ENCODE data around the gene B4GALNT4.
"Not testable (repeated sequence)": the region's sequence is repeated elsewhere in the genome, so short reads cannot be mapped to it uniquely, and the experiment has no call there.

The B4GALNT4 gene

GRCh38 chr11:420054-420910, 51.0 kb downstream of the B4GALNT4 start:
- DNase-seq (ENCODE audit: low spot score) = no peak

GRCh38 chr11:420911-421321, 51.6 kb downstream of the B4GALNT4 start:
- DNase-seq (ENCODE audit: low spot score) = no peak

GRCh38 chr11:422249-422656, 53.0 kb downstream of the B4GALNT4 start:
- DNase-seq (ENCODE audit: low spot score) = no peak

- DNase-seq (ENCODE audit: low spot score) = no peak
These were observed 54.9 kb downstream of the B4GALNT4 start for GRCh38 chr11:424232-424631.

DNA sequence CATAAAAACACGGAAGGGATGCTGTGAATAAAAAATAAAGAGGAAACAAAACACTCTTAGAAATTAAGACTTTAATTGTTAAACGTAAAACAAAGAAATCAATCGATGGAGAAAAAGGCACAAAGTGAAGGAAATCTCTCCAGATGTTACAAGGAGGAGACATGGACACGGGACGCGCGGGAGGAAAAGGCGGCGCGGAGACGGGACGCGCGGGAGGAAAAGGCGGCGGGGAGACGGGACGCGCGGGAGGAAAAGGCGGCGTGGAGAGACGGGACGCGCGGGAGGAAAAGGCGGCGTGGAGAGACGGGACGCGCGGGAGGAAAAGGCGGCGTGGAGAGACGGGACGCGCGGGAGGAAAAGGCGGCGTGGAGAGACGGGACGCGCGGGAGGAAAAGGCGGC, 55.5 kb downstream of the B4GALNT4 start:
- DNase-seq (ENCODE audit: low spot score) = not testable (repeated sequence)

DNA sequence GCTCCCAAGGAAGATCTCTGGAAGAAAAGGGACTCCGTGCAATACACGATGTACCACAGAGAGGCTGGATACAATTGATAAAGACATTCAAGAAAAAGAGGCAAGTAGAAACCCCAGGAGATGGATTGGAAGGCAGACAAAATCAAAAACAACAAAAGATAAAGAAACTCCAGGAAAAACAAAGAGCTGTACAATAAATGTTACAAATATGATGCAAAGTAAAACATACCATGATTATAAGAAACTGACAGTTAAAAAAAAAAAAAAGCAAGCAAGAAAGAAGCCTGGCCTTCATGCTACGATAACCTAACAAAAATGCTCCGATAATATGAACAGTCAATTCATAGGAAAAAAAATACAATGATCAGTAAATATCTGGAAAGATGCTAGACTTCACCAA, 56.0 kb downstream of the B4GALNT4 start:
- DNase-seq (ENCODE audit: low spot score) = no peak

DNA sequence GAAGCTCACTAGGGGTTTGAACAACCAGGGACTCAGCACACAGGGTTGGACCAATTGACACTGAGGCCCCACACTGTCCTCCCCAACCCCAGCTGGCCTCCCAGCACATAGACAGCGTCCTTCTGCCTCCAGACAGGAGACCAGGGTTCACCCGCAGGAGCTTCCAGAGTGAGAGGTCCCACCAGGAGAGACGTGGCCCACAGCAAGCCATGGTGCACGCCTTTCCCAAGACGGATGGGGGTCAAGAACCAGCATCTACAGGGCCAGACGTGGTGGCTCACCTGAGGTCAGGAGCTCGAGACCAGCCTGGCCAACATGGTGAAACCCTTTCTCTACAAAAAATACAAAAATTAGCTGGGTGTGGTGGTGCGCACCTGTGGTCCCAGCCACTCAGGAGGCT, 57.6 kb downstream of the B4GALNT4 start:
- DNase-seq (ENCODE audit: low spot score) = no peak

DNA sequence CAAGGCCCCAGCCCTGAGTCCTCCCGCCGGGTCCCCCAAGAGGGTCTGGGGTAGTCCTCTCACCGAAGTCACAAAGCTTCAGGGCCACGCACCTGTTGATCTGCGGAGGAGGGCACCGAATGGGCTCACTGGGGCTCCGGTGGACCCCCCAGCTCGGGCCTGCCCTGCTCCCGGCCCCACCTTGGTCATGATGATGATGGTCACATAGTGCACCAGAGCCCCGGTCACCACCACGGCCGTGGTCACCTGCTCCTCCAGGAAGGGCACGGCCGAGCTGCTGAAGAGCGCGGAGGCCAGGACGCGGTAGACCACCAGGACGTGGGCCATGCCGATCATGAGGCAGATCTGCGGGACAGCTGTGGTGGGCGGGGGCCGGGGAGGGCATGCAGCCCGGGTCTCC, 59.0 kb downstream of the B4GALNT4 start:
- no peak for DNase-seq (ENCODE audit: low spot score)

- no peak for DNase-seq (ENCODE audit: low spot score)
These were observed 60.1 kb downstream of the B4GALNT4 start for GRCh38 chr11:429391-429790.

DNA sequence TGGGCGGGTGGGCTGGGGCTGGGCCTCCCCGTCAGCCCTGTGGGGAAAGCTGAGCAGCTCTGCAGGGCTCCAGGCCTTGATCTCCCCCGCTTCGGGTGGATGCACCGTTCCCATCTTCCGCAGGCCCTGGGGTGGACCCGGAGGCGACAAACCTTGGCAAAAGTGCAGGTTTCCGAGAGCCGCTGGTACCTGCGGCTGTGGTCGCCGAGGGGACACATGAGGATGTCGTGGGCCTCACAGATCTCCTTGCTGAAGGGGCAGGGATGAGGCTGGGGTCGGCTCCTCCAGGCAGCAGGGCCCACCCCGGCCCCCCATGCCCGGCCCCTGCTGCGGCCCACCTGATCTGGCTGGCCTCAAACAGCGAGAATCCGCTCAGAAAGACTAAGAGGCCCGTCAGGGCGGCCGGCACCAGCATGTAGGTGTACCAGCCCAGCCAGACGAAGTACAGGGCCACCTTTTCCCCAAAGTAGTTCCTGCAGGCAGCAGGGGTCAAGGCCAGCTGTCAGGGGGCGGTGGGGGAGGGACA, 60.7 kb downstream of the B4GALNT4 start:
- no peak for DNase-seq (ENCODE audit: low spot score)

All from Ammon's horn (tissue), 1 donor.